Ascending aorta (tissue), 2 donors: ENCODE data around the gene SMO. TPM values are rescaled to one million over a fixed set of nuclear protein-coding genes. Genes with fewer than 3 reads are reported as not detected.
"Not testable (repeated sequence)": the region's sequence is repeated elsewhere in the genome, so short reads cannot be mapped to it uniquely, and the experiment has no call there.

ENCODE experiments used
- DNase-seq, 2 donors: peaks; one replicate each; pipeline ENCODE4 v3.0.0-alpha.2; 2019; ENCODE audit warnings: low spot score in 2 of 2
- H3K27ac ChIP-seq, 2 donors: fragments of 200-600 bp; sonication (generic); one replicate each; pipeline ENCODE4 v1.5.1; 2016 to 2017; ENCODE audit warnings: mild to moderate bottlenecking in 1 of 2
- H3K27me3 ChIP-seq: fragments of 200-600 bp; sonication (generic); one replicate; pipeline ENCODE4 v1.5.1; 2017
- H3K36me3 ChIP-seq, 2 donors: fragments of 200-600 bp; sonication (generic); one replicate each; pipeline ENCODE4 v1.5.1; 2016
- H3K4me1 ChIP-seq, 2 donors: fragments of 200-600 bp; sonication (generic); one replicate each; pipeline ENCODE4 v1.5.1; 2016 to 2017; ENCODE audit warnings: mild to moderate bottlenecking in 1 of 2
- H3K4me3 ChIP-seq, 2 donors: fragments of 200-600 bp; sonication (generic); one replicate each; pipeline ENCODE4 v1.5.1; 2016 to 2017; ENCODE audit warnings: mild to moderate bottlenecking in 1 of 2
- H3K9me3 ChIP-seq, 2 donors: fragments of 200-600 bp; sonication (generic); one replicate each; pipeline ENCODE4 v1.5.1; 2016
- CTCF ChIP-seq, 3 experiments: fragments of 200-600 bp in 2 of 3; fragments of 450-650 bp in 1 of 3; sonication (generic) in 2 of 3; IDR thresholded peaks; one replicate each; pipeline ENCODE4 v1.5.1; 2016 to 2019; ENCODE audit warnings: antibody characterized with exemption in 3 of 3, mild to moderate bottlenecking in 1 of 3, moderate library complexity in 1 of 3
- intact Hi-C: fragments of 100-400 bp; cut with DNase I; formaldehyde crosslinking; loops from one replicate; pipeline ENCODE4 v1.15.1; 2023
- total RNA-seq: library from RNA; depleted of rRNA; stranded (reverse); fragments of >200 nt; gene quantifications from one replicate; pipeline ENCODE4 v1.1.0, GENCODE V29; 2016

SMO gene
- total RNA-seq, 1 donor from 2014 or later = 12.9 TPM

DNA sequence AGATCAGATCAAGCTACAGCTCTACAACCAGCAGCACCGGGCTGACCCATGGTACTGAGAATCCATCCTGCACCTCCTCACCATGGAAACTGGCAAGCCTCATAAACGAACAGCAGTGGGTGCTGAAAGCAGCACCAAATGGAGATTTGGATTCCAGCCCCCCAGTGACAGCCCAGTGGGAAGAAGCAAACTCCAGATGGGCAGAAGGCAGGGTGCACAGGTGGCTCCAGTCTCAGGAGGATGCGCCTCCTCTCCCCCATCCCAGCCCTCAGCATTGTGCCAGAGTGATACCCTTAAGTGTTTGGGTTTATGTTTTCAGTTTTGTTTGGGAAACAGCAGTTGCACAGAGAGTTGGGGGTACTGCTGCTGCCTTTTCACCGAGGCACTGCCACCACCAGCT, 20.6 kb upstream of the SMO start:
- H3K4me1 ChIP-seq = peaks cover 0 to 6% of the 10 kb centered on the region in 2 donors
- no peak for TF ChIP-seq CTCF (IDR thresholded peaks at IDR 0.05)
- no peaks in the 10 kb centered on the region for H3K27me3 ChIP-seq
- DNase-seq = no peak
- no peaks in the 10 kb centered on the region for H3K9me3 ChIP-seq
- no peak overlapping the region for H3K4me3 ChIP-seq
- H3K36me3 ChIP-seq = no peaks in the 10 kb centered on the region
- intact Hi-C loops = no loop called here
- no peak overlapping the region for H3K27ac ChIP-seq

DNA sequence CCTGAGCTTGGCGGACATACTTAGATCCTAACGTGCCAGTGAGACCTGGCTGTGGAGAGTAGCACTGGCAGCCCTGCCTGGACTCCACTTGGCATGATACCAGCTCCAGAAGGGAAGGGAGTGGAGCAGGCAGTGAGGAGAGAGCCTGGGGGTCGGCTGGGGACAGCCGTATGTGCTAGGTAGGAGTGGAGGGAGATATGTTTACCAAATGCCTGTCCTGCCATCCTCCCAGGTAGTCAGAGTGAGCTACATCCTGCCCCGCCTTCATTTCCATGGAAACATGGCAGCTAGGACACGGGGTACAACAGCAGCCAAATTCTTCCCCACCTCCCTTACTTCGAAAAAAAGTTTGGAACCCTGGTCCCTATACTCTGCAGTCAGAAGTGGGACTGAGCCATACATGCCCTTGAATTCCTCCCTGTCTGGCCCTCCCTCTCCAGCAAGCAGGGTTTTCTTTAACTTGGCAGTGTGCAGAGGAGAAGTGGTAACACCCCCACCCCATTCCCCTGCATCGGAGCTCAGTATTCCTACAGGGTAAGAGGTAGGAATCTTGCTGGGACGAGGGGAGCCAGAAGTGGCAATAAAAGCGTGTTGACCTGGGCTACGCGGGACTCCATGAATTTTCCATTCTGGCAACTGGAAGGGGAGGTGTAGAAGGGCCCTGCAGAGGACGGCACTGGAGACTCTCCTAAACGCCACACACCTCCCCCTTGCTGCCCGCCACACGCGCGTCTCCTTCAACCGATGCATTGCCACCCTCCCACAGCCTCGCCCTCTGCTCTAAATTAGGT, 20.0 kb upstream of the SMO start:
- Histone ChIP-seq H3K9me3 (no peaks in the 10 kb centered on the region), H3K27me3 (no peaks in the 10 kb centered on the region), H3K4me1 (peaks cover 0 to 6% of the 10 kb centered on the region in 2 donors), H3K36me3 (no peaks in the 10 kb centered on the region), H3K27ac (peak overlapping the region; percentile 24 to 48), H3K4me3 (peak overlapping the region; percentile 63 to 67)
- DNase-seq = no peak
- no peak for TF ChIP-seq CTCF (IDR thresholded peaks at IDR 0.05)
- intact Hi-C loops = no loop called here

- H3K27me3 ChIP-seq = no peaks in the 10 kb centered on the region
- intact Hi-C loops = no loop called here
- H3K4me3 ChIP-seq = peak overlapping the region; percentile 63 to 67
- DNase-seq = no peak
- H3K36me3 ChIP-seq = no peaks in the 10 kb centered on the region
- H3K9me3 ChIP-seq = no peaks in the 10 kb centered on the region
- peaks cover 0 to 3% of the 10 kb centered on the region in 2 donors for H3K4me1 ChIP-seq
- H3K27ac ChIP-seq = peak overlapping the region; percentile 24 to 48
- TF ChIP-seq CTCF (IDR thresholded peaks at IDR 0.05) = no peak
These were observed 19.2 kb upstream of the SMO start for GRCh38 chr7:129169171-129169671.

DNA sequence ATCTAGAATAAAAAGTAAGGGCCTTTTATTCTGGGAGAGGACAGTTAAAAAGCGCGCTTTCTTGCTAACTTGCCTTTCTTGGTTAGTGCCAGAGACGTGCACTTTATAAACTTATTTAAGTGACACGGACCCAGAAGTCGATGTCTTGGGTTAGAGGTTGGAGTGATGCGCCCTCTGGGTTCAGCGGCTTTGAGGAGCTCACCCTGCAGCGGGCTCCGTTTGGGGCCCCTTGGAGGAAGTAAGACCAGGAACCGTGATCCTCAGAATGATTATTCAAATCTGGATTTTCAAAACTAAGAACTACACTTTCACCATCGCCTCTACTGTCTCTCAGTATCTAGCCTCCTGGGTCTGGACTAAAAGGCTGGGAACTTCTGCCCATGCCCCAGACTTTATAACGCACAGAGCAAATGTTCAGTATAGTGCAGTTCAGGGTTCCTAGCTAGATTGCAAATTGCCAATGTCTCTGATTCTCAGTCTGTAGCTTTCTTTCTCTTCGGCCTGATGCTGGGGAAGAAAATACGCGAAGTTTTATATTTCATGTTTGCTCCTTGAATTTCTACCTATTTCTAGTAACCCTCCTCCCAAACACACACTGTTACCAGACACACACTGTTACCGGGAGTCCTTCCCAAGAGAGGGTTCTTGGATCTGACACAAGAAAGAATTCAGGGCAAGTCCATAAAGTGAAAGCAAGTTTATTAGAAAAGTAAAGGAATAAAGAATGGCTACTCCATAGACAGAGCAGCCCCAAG, 18.6 kb upstream of the SMO start:
- TF ChIP-seq CTCF (IDR thresholded peaks at IDR 0.05) = no peak
- intact Hi-C loops = loop anchor here (1.0 kb wide), 1 partner anchor 18 kb away; the partner anchor contains the start of gene SMO
- peak overlapping the region; percentile 63 to 67 for H3K4me3 ChIP-seq
- no peaks in the 10 kb centered on the region for H3K9me3 ChIP-seq
- peak overlapping the region in 1 of 2 donors; percentile 24 for H3K27ac ChIP-seq
- H3K27me3 ChIP-seq = no peaks in the 10 kb centered on the region
- H3K36me3 ChIP-seq = no peaks in the 10 kb centered on the region
- DNase-seq = no peak
- peaks cover 0 to 3% of the 10 kb centered on the region in 2 donors for H3K4me1 ChIP-seq

DNA sequence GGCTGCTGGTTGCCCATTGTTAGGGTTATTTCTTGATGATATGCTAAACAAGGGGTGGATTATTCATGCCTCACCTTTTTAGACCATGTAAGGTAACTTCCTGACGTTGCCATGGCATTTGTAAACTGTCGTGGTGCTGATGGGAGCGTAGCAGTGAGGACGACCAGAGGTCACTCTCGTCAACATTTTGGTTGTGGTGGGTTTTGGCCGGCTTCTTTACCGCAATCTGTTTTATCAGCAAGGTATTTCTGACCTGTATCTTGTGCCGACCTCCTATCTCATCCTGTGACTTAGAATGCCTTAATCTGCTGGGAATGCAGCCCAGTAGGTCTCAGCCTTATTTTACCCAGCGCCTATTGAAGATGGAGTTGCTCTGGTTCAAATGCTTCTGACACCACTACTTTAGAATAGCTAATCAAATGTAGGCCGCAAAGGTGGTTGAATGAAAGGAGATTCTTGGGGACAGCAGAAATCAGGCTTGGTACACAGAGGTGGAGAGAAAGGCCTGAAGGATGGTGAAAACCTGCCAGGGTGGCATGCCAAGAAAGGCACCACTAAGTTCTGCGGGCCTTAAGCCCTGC, 17.9 kb upstream of the SMO start:
- Histone ChIP-seq H3K9me3 (no peaks in the 10 kb centered on the region), H3K27me3 (no peaks in the 10 kb centered on the region), H3K27ac (no peak overlapping the region), H3K36me3 (no peaks in the 10 kb centered on the region), H3K4me1 (peaks cover 0 to 3% of the 10 kb centered on the region in 2 donors), H3K4me3 (no peak overlapping the region)
- intact Hi-C loops = loop anchor here (1.0 kb wide), 1 partner anchor 18 kb away; the partner anchor contains the start of gene SMO
- DNase-seq = no peak
- no peak for TF ChIP-seq CTCF (IDR thresholded peaks at IDR 0.05)

DNA sequence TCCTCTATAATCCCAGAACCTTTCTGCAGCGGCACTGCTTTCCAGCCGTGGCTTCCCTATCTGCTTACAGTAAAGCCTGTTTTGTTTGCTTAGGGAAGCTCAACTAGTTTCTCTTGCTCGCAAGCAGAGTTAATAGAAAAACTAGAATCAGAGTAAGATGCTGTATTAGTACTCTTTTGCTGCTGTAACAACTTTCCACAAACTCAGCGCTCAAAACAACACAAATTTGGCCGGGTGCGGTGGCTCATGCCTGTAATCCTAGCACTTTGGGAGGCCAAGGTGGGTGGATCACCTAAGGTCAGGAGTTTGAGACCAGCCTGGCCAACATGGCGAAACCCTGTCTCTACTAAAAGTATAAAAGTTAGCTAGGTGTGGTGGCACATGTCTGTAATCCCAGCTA, 14.6 kb upstream of the SMO start:
- H3K4me3 ChIP-seq, H3K9me3 ChIP-seq, H3K27me3 ChIP-seq, DNase-seq, H3K4me1 ChIP-seq, H3K27ac ChIP-seq, H3K36me3 ChIP-seq, intact Hi-C loops: not testable (repeated sequence)
